ENCODE results near the gene FSTL4. TPM values are rescaled to one million over a fixed set of nuclear protein-coding genes. Genes with fewer than 3 reads are reported as not detected.

FSTL4 gene
- total RNA-seq, 1 donor from 2014 or later: 0.67 TPM

GRCh38 chr5:133624316-133624715, 12.0 kb upstream of the FSTL4 start:
- intact Hi-C loops (cut with DNase I): no loop called here

GRCh38 chr5:133618141-133618540, 5.8 kb upstream of the FSTL4 start:
- DNase-seq: no peak
- Histone ChIP-seq H3K36me3 (no peaks in the 10 kb centered on the region), H3K4me3 (no peak overlapping the region), H3K27ac (no peak overlapping the region), H3K27me3 (peaks cover 26% of the 10 kb centered on the region), H3K9me3 (no peaks in the 10 kb centered on the region), H3K4me1 (no peaks in the 10 kb centered on the region)
- intact Hi-C loops (cut with DNase I): no loop called here
- TF ChIP-seq CTCF (IDR thresholded peaks at IDR 0.05): no peak
- ATAC-seq: no peak

More at GRCh38 chr5:133624316-133624715, 12.0 kb upstream of the FSTL4 start:
- Histone ChIP-seq H3K9me3 (no peaks in the 10 kb centered on the region), H3K27me3 (peaks cover 11% of the 10 kb centered on the region), H3K36me3 (no peaks in the 10 kb centered on the region), H3K4me1 (no peaks in the 10 kb centered on the region), H3K27ac (no peak overlapping the region), H3K4me3 (no peak overlapping the region)
- no peak for ATAC-seq
- DNase-seq: no peak
- no peak for TF ChIP-seq CTCF (IDR thresholded peaks at IDR 0.05)

- H3K27ac ChIP-seq: no peak overlapping the region
- peaks cover 58% of the 10 kb centered on the region for H3K27me3 ChIP-seq
- intact Hi-C loops (cut with DNase I): no loop called here
Measured at GRCh38 chr5:133613743-133614142, 1.4 kb upstream of the FSTL4 start.

GRCh38 chr5:133613184-133613583, 843 bp upstream of the FSTL4 start:
- Histone ChIP-seq H3K27ac (no peak overlapping the region), H3K9me3 (no peaks in the 10 kb centered on the region), H3K36me3 (no peaks in the 10 kb centered on the region), H3K27me3 (peaks cover 58% of the 10 kb centered on the region), H3K4me3 (no peak overlapping the region), H3K4me1 (peaks cover 13% of the 10 kb centered on the region)
- intact Hi-C loops (cut with DNase I): no loop called here
- DNase-seq: no peak
- TF ChIP-seq CTCF (IDR thresholded peaks at IDR 0.05): no peak
- no peak for ATAC-seq

More at GRCh38 chr5:133613743-133614142, 1.4 kb upstream of the FSTL4 start:
- Histone ChIP-seq H3K4me1 (peaks cover 13% of the 10 kb centered on the region), H3K4me3 (no peak overlapping the region), H3K36me3 (no peaks in the 10 kb centered on the region), H3K9me3 (no peaks in the 10 kb centered on the region)
- no peak for DNase-seq
- no peak for TF ChIP-seq CTCF (IDR thresholded peaks at IDR 0.05)
- ATAC-seq: no peak

- no peaks in the 10 kb centered on the region for H3K9me3 ChIP-seq
- DNase-seq: no peak
- H3K4me3 ChIP-seq: peak overlapping the region; percentile 35
- intact Hi-C loops (cut with DNase I): no loop called here
- H3K4me1 ChIP-seq: peaks cover 13% of the 10 kb centered on the region
- TF ChIP-seq CTCF (IDR thresholded peaks at IDR 0.05): no peak
- no peaks in the 10 kb centered on the region for H3K36me3 ChIP-seq
- peaks cover 58% of the 10 kb centered on the region for H3K27me3 ChIP-seq
- no peak overlapping the region for H3K27ac ChIP-seq
- ATAC-seq: peak; percentile 5
Measured at GRCh38 chr5:133611357-133612248, 738 bp downstream of the FSTL4 start.
